Uterus (tissue), 4 donors: Measurements from ENCODE around the gene WDR6. TPM values are rescaled to one million over a fixed set of nuclear protein-coding genes. Genes with fewer than 3 reads are reported as not detected.

Experiments
- DNase-seq, 2 donors: peaks; one replicate each; pipeline ENCODE4 v3.0.0-alpha.2; 2019 to 2020
- H3K27ac ChIP-seq, 2 donors: fragments of 200-600 bp; sonication (generic); 1 replicate in 1 of 2; 2 replicates in 1 of 2; pipeline ENCODE4 v1.5.1; 2016 to 2018
- H3K27me3 ChIP-seq, 2 donors: fragments of 200-600 bp; sonication (generic); one replicate each; pipeline ENCODE4 v1.5.1; 2018 to 2019; ENCODE audit warnings: control low read depth in 1 of 2
- H3K36me3 ChIP-seq, 2 donors: fragments of 200-600 bp; sonication (generic); one replicate each; pipeline ENCODE4 v1.5.1; 2019; ENCODE audit warnings: control low read depth in 1 of 2
- H3K4me1 ChIP-seq, 2 donors: fragments of 200-600 bp; sonication (generic); one replicate each; pipeline ENCODE4 v1.5.1; 2018 to 2019; ENCODE audit warnings: control low read depth in 1 of 2
- H3K4me3 ChIP-seq, 2 donors: fragments of 200-600 bp; sonication (generic); 1 replicate in 1 of 2; 2 replicates in 1 of 2; pipeline ENCODE4 v1.5.1; 2018 to 2019; ENCODE audit warnings: mild to moderate bottlenecking in 1 of 2
- H3K9me3 ChIP-seq, 2 donors: fragments of 200-600 bp; sonication (generic); one replicate each; pipeline ENCODE4 v1.5.1; 2019; ENCODE audit warnings: control low read depth in 1 of 2
- POLR2A ChIP-seq, 2 donors: fragments of 450-650 bp; IDR thresholded peaks; one replicate each; pipeline ENCODE4 v1.6.1; 2016; ENCODE audit warnings: antibody characterized with exemption in 2 of 2, mild to moderate bottlenecking in 1 of 2, moderate library complexity in 1 of 2
- intact Hi-C: fragments of 100-400 bp; cut with DNase I; formaldehyde crosslinking; loops from one replicate; pipeline ENCODE4 v1.15.1; 2023; ENCODE audit warnings: low total_unique reads
- total RNA-seq, 4 donors: library from RNA; depleted of rRNA in 3 of 4; stranded (reverse); fragments of >200 nt in 3 of 4; gene quantifications; one replicate each; pipeline versions ENCODE4 v1.1.0 to v1.2.4, GENCODE V29; 2014 to 2023
- TF ChIP-seq, protein P1 (sequence below), 4 experiments: fragments of 200-600 bp in 2 of 4; fragments of 450-650 bp in 2 of 4; sonication (generic) in 2 of 4; IDR thresholded peaks; one replicate each; pipeline ENCODE4 v1.5.1; 2016 to 2019; ENCODE audit warnings: antibody characterized with exemption in 4 of 4, mild to moderate bottlenecking in 2 of 4, moderate library complexity in 1 of 4
- donor health status: DM: yes; HTN: yes; CAD: no.

The WDR6 gene
- total RNA-seq, 4 donors from 2014 or later: 50.0 to 243 (median 122) TPM

GRCh38 chr3:48966367-48966766 lies 40.8 kb upstream of the WDR6 start:
- Histone ChIP-seq H3K4me1 (no peaks in the 10 kb centered on the region), H3K36me3 (no peaks in the 10 kb centered on the region), H3K27me3 (no peaks in the 10 kb centered on the region), H3K4me3 (no peak overlapping the region), H3K27ac (no peak overlapping the region), H3K9me3 (no peaks in the 10 kb centered on the region)
- DNase-seq: no peak
- intact Hi-C loops: no loop called here
- TF ChIP-seq, protein P1, sequence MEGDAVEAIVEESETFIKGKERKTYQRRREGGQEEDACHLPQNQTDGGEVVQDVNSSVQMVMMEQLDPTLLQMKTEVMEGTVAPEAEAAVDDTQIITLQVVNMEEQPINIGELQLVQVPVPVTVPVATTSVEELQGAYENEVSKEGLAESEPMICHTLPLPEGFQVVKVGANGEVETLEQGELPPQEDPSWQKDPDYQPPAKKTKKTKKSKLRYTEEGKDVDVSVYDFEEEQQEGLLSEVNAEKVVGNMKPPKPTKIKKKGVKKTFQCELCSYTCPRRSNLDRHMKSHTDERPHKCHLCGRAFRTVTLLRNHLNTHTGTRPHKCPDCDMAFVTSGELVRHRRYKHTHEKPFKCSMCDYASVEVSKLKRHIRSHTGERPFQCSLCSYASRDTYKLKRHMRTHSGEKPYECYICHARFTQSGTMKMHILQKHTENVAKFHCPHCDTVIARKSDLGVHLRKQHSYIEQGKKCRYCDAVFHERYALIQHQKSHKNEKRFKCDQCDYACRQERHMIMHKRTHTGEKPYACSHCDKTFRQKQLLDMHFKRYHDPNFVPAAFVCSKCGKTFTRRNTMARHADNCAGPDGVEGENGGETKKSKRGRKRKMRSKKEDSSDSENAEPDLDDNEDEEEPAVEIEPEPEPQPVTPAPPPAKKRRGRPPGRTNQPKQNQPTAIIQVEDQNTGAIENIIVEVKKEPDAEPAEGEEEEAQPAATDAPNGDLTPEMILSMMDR (IDR thresholded peaks at IDR 0.05): no peak
- TF ChIP-seq POLR2A (IDR thresholded peaks at IDR 0.05): no peak

DNA sequence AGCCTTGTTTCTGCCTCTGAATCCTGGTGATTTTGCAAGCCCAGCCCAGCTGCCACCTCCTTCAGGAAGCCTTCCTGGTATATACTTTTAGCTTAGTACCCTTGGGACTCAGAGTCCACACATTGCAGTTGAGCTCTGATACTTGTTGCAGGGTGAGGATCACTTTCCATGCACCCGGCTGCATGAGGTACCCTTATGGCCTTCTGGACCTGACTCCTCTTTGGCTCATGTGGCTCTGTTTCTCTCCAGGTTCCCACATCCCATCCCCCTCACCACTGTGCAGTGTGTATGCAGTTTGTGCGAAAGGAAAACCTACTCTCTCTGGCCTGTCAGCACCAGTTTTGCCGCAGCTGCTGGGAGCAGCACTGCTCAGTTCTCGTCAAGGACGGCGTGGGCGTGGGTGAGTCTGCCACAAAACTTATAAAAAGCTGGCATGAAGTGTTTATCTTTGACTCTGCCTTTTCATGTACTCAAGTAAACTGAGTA lies 40.3 kb upstream of the WDR6 start:
- Histone ChIP-seq H3K27me3 (no peaks in the 10 kb centered on the region), H3K36me3 (no peaks in the 10 kb centered on the region)

DNA sequence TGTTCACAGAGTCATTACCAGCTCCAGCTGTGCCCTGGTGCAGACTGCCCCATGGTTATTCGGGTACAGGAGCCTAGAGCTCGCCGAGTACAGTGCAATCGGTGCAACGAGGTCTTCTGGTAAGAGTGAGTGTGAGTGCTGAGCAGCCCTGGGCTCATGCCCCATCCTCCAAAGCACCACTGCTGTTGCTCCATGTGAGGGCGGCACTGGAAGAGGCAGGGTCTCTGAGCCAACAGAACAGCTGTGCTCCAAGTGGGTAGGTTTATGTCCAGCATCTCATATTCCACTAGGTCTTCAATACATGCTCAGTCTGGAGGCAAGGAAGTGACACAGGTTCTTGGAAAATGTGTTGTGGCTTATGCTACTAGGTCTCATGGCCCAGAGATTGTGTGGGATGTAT lies 36.6 kb upstream of the WDR6 start:
- no peak for TF ChIP-seq POLR2A (IDR thresholded peaks at IDR 0.05)
- TF ChIP-seq, protein P1 (IDR thresholded peaks at IDR 0.05): no peak
- H3K27me3 ChIP-seq: no peaks in the 10 kb centered on the region
- no peak for DNase-seq
- no peak overlapping the region for H3K4me3 ChIP-seq
- no peaks in the 10 kb centered on the region for H3K4me1 ChIP-seq
- H3K9me3 ChIP-seq: no peaks in the 10 kb centered on the region
- intact Hi-C loops: no loop called here
- no peak overlapping the region for H3K27ac ChIP-seq
- no peaks in the 10 kb centered on the region for H3K36me3 ChIP-seq

More for the DNA sequence above, 40.3 kb upstream of the WDR6 start:
- TF ChIP-seq, protein P1 (IDR thresholded peaks at IDR 0.05): no peak
- no peak for TF ChIP-seq POLR2A (IDR thresholded peaks at IDR 0.05)
- intact Hi-C loops: no loop called here
- Histone ChIP-seq H3K4me3 (no peak overlapping the region), H3K4me1 (no peaks in the 10 kb centered on the region), H3K9me3 (no peaks in the 10 kb centered on the region), H3K27ac (no peak overlapping the region)
- DNase-seq: no peak

DNA sequence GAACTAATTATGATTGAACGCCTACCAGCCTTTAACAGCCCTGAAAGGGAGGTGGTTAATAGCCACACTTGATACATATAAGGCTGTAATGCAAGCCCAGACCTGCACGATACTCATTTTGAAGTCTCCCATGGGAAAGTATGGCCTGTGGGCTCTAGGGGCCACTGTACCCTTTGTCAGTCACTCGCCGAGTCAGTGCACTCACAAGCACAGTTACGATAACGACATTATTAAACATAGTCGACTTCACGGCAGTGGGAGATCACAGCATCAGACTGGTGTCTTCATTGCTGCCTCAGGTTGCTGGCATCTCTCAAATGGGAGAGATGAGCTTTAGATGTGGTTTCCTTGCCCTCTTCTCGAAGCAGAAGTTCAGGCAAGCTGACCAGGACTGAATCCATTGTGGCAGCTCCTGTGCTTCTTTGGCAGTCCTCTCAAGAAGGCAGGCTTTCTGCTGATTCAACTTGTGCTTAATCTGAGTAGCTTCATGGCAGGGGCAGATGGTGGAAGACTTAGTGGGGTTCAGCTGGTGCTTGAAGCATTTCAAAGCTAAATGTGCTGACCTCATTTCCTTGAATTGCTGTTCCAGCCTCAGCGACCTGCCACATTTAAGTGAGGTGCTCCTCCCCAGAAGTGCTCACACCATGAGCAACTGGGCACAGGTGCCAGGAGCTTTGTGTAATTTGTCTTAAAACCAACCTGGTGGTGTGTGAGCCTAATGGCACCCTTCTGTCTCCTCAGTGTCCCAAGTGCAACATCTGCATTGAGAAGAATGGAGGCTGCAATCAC lies 32.9 kb upstream of the WDR6 start:
- intact Hi-C loops: no loop called here
- Histone ChIP-seq H3K4me1 (no peaks in the 10 kb centered on the region), H3K36me3 (no peaks in the 10 kb centered on the region), H3K9me3 (no peaks in the 10 kb centered on the region), H3K27me3 (no peaks in the 10 kb centered on the region), H3K4me3 (no peak overlapping the region), H3K27ac (no peak overlapping the region)
- no peak for TF ChIP-seq POLR2A (IDR thresholded peaks at IDR 0.05)
- TF ChIP-seq, protein P1 (IDR thresholded peaks at IDR 0.05): no peak
- no peak for DNase-seq

- Histone ChIP-seq H3K36me3 (no peaks in the 10 kb centered on the region), H3K9me3 (no peaks in the 10 kb centered on the region), H3K4me3 (no peak overlapping the region), H3K27ac (no peak overlapping the region), H3K4me1 (no peaks in the 10 kb centered on the region), H3K27me3 (no peaks in the 10 kb centered on the region)
- no peak for DNase-seq
- TF ChIP-seq POLR2A (IDR thresholded peaks at IDR 0.05): no peak
- TF ChIP-seq, protein P1 (IDR thresholded peaks at IDR 0.05): no peak
- intact Hi-C loops: no loop called here
Observed at GRCh38 chr3:48979451-48979850, 27.7 kb upstream of the WDR6 start.
